GM19324 (cell line): ENCODE data around the gene SNF8.

Source experiments
- ATAC-seq: cut with Tn5 transposase; IDR thresholded peaks from one replicate; pipeline ENCODE4 v1.9.1; 2021; ENCODE audit warnings: mild to moderate bottlenecking, moderate library complexity; ENCODE audit not compliant: unreplicated experiment, low FRiP score

SNF8 gene

GRCh38 chr17:48930435-48930873, 14.2 kb downstream of the SNF8 start:
- ATAC-seq: no peak

GRCh38 chr17:48929812-48930165, 14.9 kb downstream of the SNF8 start:
- no peak for ATAC-seq

DNA sequence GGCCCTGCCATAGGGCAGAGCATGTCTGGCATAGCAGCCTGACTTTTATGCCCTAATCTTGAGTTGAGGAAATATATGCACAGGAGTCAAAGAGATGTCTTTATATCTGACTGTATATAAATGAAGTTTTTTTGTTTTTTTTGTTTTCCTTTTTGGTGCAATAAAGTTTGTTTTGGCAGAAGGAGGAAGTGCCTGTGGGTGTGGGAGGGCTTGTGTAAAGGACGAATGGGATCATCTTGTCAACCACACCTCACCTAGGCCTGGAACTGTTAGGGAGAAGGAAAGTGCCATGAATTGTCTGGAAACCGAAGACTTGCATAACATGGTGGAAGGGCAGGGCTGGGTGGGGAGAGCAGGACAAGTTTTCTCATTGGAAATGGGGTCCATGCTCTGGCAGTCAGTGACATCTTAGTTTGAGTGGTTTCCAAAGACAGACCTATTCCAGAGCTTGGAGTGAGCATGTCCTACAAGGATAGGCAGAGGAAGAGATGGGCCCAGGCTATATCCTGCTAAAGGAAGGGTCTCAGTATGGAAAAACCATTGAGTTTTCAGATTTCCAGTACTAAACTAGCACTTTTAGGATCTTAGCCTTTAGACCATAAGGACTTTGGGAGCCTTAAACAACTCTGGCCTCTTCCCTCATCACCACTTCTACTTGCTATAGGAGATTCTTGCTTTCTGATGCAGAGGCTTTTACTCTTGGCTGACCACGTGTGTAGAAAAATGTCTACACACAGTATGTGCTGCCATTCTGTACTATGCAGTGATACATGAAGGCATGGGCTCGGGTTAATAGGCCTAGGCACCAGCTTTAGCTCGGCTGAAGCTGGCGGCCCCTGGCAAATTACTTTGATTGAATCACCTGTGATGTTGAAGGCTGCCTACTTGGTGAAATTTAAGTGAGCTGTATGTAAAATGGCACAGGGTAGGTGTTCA, 15.5 kb downstream of the SNF8 start:
- ATAC-seq: no peak

GRCh38 chr17:48927978-48928745, 16.5 kb downstream of the SNF8 start:
- no peak for ATAC-seq

GRCh38 chr17:48925991-48926342, 18.7 kb downstream of the SNF8 start:
- ATAC-seq: no peak

DNA sequence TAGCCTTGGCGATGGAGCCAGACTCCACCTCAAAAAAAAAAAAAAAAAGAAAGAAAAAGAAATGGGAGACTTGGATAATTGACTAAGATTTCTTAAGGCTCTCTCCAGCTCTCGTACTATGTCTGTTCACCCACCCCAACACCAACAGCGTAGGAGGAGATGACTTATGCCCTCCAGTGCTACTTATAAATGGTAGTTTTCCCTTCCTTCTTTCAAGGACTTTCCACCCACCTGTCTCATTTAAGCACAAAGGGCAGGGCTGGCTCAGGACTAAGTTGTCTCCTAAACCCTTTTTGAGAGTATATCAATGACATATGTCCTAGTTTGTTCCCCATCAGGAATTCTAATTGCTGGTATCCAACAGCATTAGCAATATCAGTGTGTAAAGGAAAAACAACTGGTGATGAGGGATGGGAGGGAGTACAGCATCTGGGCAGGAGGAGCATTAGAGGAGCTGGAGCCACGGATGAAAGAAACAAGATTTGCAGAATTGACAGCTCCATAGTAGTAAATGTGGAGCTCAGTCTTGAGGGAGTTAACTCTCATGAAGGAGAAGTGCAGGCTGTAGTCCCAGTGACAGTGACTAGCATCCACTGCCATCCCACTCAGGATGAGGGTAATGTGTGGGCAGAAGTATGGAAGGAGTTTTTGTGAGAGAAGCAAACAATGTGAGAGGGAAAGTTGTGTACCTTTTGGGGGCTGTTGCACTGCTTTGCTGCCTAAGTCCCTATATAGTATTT, 19.2 kb downstream of the SNF8 start:
- no peak for ATAC-seq

GRCh38 chr17:48915459-48916282, 29.0 kb downstream of the SNF8 start:
- ATAC-seq: no peak

- no peak for ATAC-seq
Observed at GRCh38 chr17:48912476-48912875, 32.2 kb downstream of the SNF8 start.

- ATAC-seq: no peak
Observed at GRCh38 chr17:48910370-48910769, 34.3 kb downstream of the SNF8 start.

DNA sequence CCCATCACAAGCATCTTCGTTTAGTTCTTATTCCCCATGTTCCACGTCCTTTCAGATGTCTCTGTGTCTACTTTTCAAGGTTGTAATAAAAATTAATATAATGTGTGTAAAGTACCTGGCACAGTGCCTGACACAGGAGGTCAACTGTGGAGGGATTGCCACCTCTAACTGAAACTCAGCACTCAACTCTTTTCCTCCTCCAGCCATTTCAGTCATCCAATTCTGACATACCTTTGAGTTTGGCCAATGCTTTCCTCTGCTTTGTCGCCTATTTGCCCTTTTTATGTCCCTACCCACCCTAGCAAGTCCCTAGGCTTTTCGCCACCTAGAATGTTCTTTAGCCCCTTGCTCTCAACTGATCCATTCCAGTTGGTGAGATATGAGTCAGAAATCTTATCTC, 34.9 kb downstream of the SNF8 start:
- no peak for ATAC-seq

- ATAC-seq: peak; percentile 40
Observed at GRCh38 chr17:48908853-48909394, 35.7 kb downstream of the SNF8 start.

DNA sequence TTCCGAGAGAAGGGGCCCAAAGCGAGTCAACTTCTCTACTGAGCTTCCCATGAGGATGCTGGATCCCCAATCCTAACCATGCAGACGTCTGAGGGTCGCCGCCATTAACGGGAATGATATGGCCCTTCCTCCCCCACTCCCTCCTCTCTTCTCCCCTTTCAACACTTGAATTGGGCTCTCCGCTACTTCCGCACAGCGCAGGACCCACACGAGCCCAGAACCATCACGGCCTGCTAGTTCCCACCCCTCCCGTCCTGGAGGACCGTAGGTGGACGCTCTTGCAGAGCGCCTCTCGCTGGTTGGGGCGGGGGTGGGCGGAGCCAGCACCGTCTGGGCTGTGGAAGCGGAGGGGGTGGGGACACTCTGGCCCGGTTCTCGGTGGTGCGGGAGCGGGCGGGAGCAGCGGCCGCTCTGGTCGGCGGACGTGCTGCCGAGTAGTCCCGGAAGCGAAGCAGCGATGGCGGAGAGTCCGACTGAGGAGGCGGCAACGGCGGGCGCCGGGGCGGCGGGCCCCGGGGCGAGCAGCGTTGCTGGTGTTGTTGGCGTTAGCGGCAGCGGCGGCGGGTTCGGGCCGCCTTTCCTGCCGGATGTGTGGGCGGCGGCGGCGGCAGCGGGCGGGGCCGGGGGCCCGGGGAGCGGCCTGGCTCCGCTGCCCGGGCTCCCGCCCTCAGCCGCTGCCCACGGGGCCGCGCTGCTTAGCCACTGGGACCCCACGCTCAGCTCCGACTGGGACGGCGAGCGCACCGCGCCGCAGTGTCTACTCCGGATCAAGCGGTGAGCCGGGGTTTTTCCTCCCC, 36.4 kb downstream of the SNF8 start, which contains the start of gene UBE2Z:
Gene UBE2Z (plus strand): TSS at position 361 of the 797 bp plus-strand sequence. CDS start 97 bp downstream, at position 458.
- ATAC-seq: peak; percentile 92

DNA sequence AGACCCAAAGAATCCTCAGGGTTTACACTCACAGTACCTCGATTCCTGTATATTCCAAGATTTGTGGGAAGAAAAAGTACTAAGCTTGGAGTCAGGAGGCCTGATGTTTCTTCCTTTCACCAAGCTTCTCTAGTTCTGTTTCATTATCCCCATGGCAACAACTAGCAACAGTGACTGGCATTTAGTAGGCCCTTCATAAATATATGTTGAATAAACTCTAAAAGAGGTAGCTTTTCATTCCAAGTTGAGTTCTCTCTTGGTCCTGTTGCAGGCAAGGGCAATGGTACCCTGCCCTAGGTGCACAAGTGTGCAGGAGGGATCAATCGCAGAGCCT, 37.0 kb downstream of the SNF8 start:
- no peak for ATAC-seq

- no peak for ATAC-seq
Observed at GRCh38 chr17:48905987-48906515, 38.6 kb downstream of the SNF8 start.

DNA sequence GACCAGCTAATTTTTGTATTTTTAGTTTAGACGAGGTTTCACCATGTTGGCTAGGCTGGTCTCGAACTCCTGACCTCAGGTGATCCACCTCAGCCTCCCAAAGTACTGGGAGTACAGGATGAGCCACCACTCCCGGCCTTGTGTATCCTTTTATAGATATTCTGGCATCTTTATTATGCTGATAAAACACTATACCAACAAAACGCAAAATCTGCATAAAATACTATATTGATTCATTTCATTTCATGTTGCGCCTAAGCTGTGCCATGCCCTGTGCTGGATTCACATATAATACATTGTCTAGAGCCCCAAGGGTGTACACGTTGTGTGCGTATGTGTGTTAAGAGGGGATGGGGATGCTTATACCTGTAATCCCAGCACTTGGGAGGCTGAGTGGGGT, 40.2 kb downstream of the SNF8 start:
- ATAC-seq: no peak

DNA sequence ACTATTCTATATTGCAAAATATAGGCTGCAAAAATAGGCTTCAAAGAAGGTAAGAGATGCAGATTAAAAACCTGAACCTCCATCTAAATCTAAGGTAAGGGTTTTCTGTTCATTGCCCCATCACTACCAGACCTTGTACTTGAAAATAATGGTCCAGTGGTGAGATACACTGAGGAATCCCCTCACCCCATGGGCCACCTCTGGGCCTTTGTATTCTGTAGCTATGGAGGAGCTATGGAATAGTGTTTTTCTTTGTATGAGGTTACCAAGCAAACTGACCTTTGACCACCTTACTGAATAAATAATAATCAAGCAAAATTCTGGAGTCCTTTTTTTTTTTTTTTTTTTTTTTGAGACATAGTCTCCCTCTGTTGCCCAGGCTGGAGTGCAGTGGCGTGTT, 41.2 kb downstream of the SNF8 start:
- ATAC-seq: no peak

DNA sequence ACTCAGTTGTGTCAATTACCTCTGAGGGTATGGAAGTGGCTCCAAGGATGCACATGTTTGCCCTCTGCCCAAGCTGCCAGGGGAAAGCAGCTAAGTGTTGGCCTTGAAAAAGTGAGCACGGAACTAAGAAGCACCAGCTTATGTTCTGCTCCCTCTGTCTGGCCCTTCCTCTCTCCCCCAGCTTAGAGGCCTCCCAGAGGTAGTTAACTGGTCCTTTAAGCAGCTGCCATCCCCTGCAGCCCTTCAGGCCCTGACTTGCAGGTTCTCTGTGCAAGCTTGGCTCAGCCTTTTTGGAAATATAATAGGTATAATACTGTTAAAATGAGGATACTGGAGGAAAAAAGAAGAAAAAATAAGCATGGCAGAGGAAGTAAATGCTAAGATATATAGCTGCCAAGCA, 43.4 kb downstream of the SNF8 start:
- no peak for ATAC-seq

DNA sequence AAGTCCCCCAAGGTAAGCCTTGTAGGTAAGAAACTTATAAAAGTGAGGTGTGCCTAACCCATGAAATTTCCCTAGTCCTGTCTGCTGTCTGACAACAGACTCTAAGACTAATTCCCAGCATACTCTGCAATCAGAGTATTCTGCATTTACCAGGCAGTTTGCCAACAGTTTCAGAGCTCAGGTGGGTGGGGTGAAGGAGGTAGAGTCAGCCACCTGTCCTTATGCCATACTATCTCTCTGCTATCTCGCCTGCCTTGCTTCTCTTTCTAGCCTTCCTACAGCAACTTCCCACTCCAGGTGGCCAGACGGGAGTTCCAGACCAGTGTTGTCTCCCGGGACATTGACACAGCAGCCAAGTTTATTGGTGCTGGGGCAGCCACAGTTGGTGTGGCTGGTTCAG, 49.8 kb downstream of the SNF8 start:
- ATAC-seq: no peak
